MM.1S (cell line): ENCODE results near the gene LGALS12.

Source experiments
- DNase-seq: peaks from one replicate; pipeline ENCODE4 v3.0.0-alpha.2; 2015
- H2AFZ ChIP-seq: fragments of 300-600 bp; sonication (generic); 2 replicates; pipeline ENCODE4 v1.6.0; 2016; ENCODE audit warnings: antibody characterized with exemption, low read length
- H3F3A ChIP-seq: fragments of 300-600 bp; sonication (generic); 2 replicates; pipeline ENCODE4 v1.6.1; 2016; ENCODE audit warnings: mild to moderate bottlenecking, antibody characterized with exemption, low read length, moderate library complexity, mixed read lengths; ENCODE audit not compliant: insufficient read depth
- H3K27ac ChIP-seq: fragments of 300-600 bp; sonication (generic); 2 replicates; pipeline ENCODE4 v1.5.1; 2016; ENCODE audit warnings: mild to moderate bottlenecking, low read length
- H3K27me3 ChIP-seq: fragments of 300-600 bp; sonication (generic); replicated peaks from 2 replicates; pipeline ENCODE4 v1.6.0; 2016; ENCODE audit warnings: low read length; ENCODE audit not compliant: insufficient read depth
- H3K36me3 ChIP-seq: fragments of 300-600 bp; sonication (generic); replicated peaks from 2 replicates; pipeline ENCODE4 v1.6.1; 2016; ENCODE audit warnings: mild to moderate bottlenecking, low read length, mixed read lengths; ENCODE audit not compliant: insufficient read depth
- H3K4me1 ChIP-seq: fragments of 300-600 bp; sonication (generic); 2 replicates; pipeline ENCODE4 v1.6.1; 2016; ENCODE audit warnings: low read length, mixed read lengths
- H3K4me2 ChIP-seq: fragments of 300-600 bp; sonication (generic); 2 replicates; pipeline ENCODE4 v1.6.0; 2016; ENCODE audit warnings: low read depth, low read length
- H3K4me3 ChIP-seq: fragments of 300-600 bp; sonication (generic); 2 replicates; pipeline ENCODE4 v1.5.1; 2016; ENCODE audit warnings: low read length, mixed read lengths
- H3K79me2 ChIP-seq: fragments of 300-600 bp; sonication (generic); 2 replicates; pipeline ENCODE4 v1.6.1; 2016; ENCODE audit warnings: mixed run types, low read length, mixed read lengths
- H3K9ac ChIP-seq: fragments of 300-600 bp; sonication (generic); 2 replicates; pipeline ENCODE4 v1.6.1; 2016; ENCODE audit warnings: low read length, mixed read lengths
- H3K9me2 ChIP-seq: fragments of 300-600 bp; sonication (generic); replicated peaks from 2 replicates; pipeline ENCODE4 v1.6.1; 2016; ENCODE audit warnings: mild to moderate bottlenecking, low read length, mixed read lengths; ENCODE audit not compliant: insufficient read depth
- H3K9me3 ChIP-seq: fragments of 300-600 bp; sonication (generic); replicated peaks from 2 replicates; pipeline ENCODE4 v1.6.1; 2016; ENCODE audit warnings: mild to moderate bottlenecking, low read length, mixed read lengths; ENCODE audit not compliant: insufficient read depth
- H4K20me1 ChIP-seq: fragments of 300-600 bp; sonication (generic); 2 replicates; pipeline ENCODE4 v1.6.1; 2016; ENCODE audit warnings: mild to moderate bottlenecking, low read length, moderate library complexity, mixed read lengths; ENCODE audit not compliant: insufficient read depth
- EZH2 ChIP-seq: fragments of 300-600 bp; sonication (generic); optimal IDR thresholded peaks from 2 replicates; pipeline ENCODE3; 2017; ENCODE audit warnings: low read depth, mild to moderate bottlenecking, antibody characterized with exemption, low read length, mixed read lengths
- EZH2phosphoT487 ChIP-seq: fragments of 300-600 bp; sonication (generic); IDR thresholded peaks from 2 replicates; pipeline ENCODE4 v1.6.1; 2018; ENCODE audit warnings: antibody characterized with exemption, low read length
- TF ChIP-seq, protein P1 (sequence below): fragments of 300-600 bp; sonication (generic); IDR thresholded peaks from 2 replicates; pipeline ENCODE4 v1.5.1; 2016; ENCODE audit warnings: antibody characterized with exemption, low read length, mixed read lengths

Gene LGALS12

DNA sequence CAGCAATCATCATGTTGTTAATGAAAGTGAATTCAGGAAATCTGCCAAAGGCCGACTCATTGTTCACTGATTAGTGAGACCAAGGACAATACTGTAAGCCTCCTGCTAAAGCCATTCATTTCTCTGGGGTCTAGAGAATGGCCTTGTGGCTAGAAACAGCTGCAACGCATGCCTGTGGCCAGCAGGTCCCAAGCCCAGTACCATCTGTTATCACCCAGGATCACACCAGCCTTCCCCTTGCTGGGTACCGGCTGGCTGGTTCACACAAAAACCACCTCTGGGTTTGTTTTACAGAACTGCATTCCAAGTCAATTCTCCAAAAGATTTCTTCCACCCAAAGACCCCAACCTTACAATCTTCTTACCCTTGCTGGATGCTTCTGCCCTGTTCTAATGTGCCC, 16.0 kb upstream of the LGALS12 start:
- Histone ChIP-seq H3K9me3 (no peaks in the 10 kb centered on the region), H3K4me3 (no peak overlapping the region), H3K9me2 (no peaks in the 10 kb centered on the region), H3K79me2 (no peaks in the 10 kb centered on the region), H3K4me2 (no peak overlapping the region), H4K20me1 (no peaks in the 10 kb centered on the region), H3K36me3 (no peaks in the 10 kb centered on the region), H3K4me1 (no peaks in the 10 kb centered on the region), H3F3A (no peaks in the 10 kb centered on the region), H2AFZ (no peak overlapping the region), H3K9ac (no peak overlapping the region), H3K27me3 (no peaks in the 10 kb centered on the region), H3K27ac (no peak overlapping the region)
- TF ChIP-seq, protein P1, sequence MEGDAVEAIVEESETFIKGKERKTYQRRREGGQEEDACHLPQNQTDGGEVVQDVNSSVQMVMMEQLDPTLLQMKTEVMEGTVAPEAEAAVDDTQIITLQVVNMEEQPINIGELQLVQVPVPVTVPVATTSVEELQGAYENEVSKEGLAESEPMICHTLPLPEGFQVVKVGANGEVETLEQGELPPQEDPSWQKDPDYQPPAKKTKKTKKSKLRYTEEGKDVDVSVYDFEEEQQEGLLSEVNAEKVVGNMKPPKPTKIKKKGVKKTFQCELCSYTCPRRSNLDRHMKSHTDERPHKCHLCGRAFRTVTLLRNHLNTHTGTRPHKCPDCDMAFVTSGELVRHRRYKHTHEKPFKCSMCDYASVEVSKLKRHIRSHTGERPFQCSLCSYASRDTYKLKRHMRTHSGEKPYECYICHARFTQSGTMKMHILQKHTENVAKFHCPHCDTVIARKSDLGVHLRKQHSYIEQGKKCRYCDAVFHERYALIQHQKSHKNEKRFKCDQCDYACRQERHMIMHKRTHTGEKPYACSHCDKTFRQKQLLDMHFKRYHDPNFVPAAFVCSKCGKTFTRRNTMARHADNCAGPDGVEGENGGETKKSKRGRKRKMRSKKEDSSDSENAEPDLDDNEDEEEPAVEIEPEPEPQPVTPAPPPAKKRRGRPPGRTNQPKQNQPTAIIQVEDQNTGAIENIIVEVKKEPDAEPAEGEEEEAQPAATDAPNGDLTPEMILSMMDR: no peak
- no peak for DNase-seq

DNA sequence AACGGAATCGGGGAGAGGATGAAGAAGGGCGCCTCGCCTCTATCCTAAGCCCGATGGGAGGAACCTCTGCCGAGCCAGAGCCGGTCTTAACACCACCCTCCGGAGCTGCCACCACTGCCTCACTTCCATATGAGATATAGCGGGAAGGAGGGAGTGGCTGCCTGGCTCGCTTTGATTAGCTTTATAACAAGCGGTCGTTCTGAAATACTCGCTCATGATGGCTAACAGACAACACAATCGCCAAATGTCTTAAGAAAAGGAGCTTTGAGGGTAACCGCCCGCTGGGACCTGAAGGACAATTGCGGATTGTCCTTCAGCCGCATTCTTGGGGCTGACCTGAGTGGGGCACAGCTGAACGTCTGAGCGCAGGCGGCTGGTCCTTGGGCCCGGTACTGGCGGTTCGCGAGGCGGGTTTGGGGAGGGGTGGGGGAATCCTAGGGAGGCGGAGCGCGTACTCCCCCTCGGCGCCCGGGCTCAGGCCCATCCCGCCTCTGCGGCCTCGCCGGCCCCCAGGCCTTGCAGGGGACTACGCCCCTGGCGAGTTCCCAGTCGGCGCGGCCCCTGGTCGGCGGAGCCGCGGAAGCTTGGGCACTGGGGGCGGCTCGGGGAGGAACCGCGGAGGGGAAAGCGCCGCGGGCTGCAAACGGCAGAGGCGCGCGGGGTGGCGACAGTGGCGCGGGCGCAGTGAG, 15.2 kb upstream of the LGALS12 start, which contains the start of gene PLAAT5:
Gene PLAAT5 (minus strand): TSS at position 617 of the 689 bp plus-strand sequence. CDS start 133 bp downstream, at position 484.
- Histone ChIP-seq H3K9ac (no peak within 1 kb of the TSS), H3K4me2 (no peak within 1 kb of the TSS)

DNA sequence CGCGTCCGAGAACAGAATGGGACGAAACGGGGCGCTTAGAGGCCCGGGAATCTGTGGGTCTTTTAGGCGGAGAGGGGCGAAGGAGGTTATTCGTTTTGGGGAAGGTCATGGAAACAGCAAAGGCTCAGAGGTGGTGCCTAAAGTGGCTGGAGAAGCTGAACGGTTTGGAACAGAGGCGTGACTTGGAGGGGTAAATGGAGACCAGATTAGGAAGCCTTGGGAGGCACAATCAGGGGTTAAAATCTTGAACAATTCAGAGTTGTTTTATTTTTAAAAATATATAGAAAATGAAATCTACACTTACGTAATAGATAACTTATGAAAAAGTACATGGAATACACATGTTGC, 14.7 kb upstream of the LGALS12 start:
- no peak overlapping the region for H2AFZ ChIP-seq
- no peaks in the 10 kb centered on the region for H3K79me2 ChIP-seq
- H3K27ac ChIP-seq: no peak overlapping the region
- H3K9ac ChIP-seq: no peak overlapping the region
- TF ChIP-seq EZH2phosphoT487: no peak
- no peak for TF ChIP-seq EZH2
- TF ChIP-seq, protein P1: no peak
- H3F3A ChIP-seq: no peaks in the 10 kb centered on the region
- no peaks in the 10 kb centered on the region for H3K36me3 ChIP-seq
- H3K9me2 ChIP-seq: no peaks in the 10 kb centered on the region
- H4K20me1 ChIP-seq: no peaks in the 10 kb centered on the region
- H3K4me3 ChIP-seq: no peak overlapping the region
- DNase-seq: no peak
- no peaks in the 10 kb centered on the region for H3K9me3 ChIP-seq
- H3K27me3 ChIP-seq: no peaks in the 10 kb centered on the region
- no peaks in the 10 kb centered on the region for H3K4me1 ChIP-seq
- no peak overlapping the region for H3K4me2 ChIP-seq

More for the DNA sequence above, 15.2 kb upstream of the LGALS12 start, which contains the start of gene PLAAT5:
- Histone ChIP-seq H2AFZ (no peak within 1 kb of the TSS), H3F3A (no peaks in the 10 kb centered on the region), H3K4me1 (no peaks in the 10 kb centered on the region), H3K79me2 (no peaks in the 10 kb centered on the region), H3K9me2 (no peaks in the 10 kb centered on the region), H4K20me1 (no peaks in the 10 kb centered on the region), H3K4me3 (no peak within 1 kb of the TSS), H3K36me3 (no peaks in the 10 kb centered on the region), H3K9me3 (no peaks in the 10 kb centered on the region), H3K27me3 (no peaks in the 10 kb centered on the region), H3K27ac (no peak within 1 kb of the TSS)
- no peak for TF ChIP-seq EZH2phosphoT487
- TF ChIP-seq, protein P1: no peak
- no peak for TF ChIP-seq EZH2
- no peak for DNase-seq
